GM12872 (cell line): ENCODE results near the gene ABCC3.

Experiments
- CTCF ChIP-seq: IDR thresholded peaks from 3 replicates; pipeline ENCODE4 v1.5.1; 2011; ENCODE audit warnings: low read depth, mild to moderate bottlenecking, low read length, moderate library complexity; ENCODE audit not compliant: insufficient read depth

The ABCC3 gene

GRCh38 chr17:50656509-50656908 is 21.8 kb downstream of the ABCC3 start:
- no peak for TF ChIP-seq CTCF

GRCh38 chr17:50657054-50657453 is 22.4 kb downstream of the ABCC3 start:
- no peak for TF ChIP-seq CTCF

- no peak for TF ChIP-seq CTCF
Observed at GRCh38 chr17:50657627-50658026, 22.9 kb downstream of the ABCC3 start.

GRCh38 chr17:50658616-50659015 is 23.9 kb downstream of the ABCC3 start:
- no peak for TF ChIP-seq CTCF

- TF ChIP-seq CTCF, result no peak
Observed at GRCh38 chr17:50659179-50659578, 24.5 kb downstream of the ABCC3 start.

GRCh38 chr17:50660042-50660886 is 25.6 kb downstream of the ABCC3 start:
- TF ChIP-seq CTCF, result no peak

GRCh38 chr17:50660887-50661345 is 26.2 kb downstream of the ABCC3 start:
- no peak for TF ChIP-seq CTCF
